Ascending aorta (tissue), 2 donors: ENCODE results near the gene VPS37C. TPM values are rescaled to one million over a fixed set of nuclear protein-coding genes. Genes with fewer than 3 reads are reported as not detected.

Source experiments
- DNase-seq, 2 donors: peaks; one replicate each; pipeline ENCODE4 v3.0.0-alpha.2; 2019; ENCODE audit warnings: low spot score in 2 of 2
- H3K27ac ChIP-seq, 2 donors: fragments of 200-600 bp; sonication (generic); one replicate each; pipeline ENCODE4 v1.5.1; 2016 to 2017; ENCODE audit warnings: mild to moderate bottlenecking in 1 of 2
- H3K27me3 ChIP-seq: fragments of 200-600 bp; sonication (generic); one replicate; pipeline ENCODE4 v1.5.1; 2017
- H3K36me3 ChIP-seq, 2 donors: fragments of 200-600 bp; sonication (generic); one replicate each; pipeline ENCODE4 v1.5.1; 2016
- H3K4me1 ChIP-seq, 2 donors: fragments of 200-600 bp; sonication (generic); one replicate each; pipeline ENCODE4 v1.5.1; 2016 to 2017; ENCODE audit warnings: mild to moderate bottlenecking in 1 of 2
- H3K4me3 ChIP-seq, 2 donors: fragments of 200-600 bp; sonication (generic); one replicate each; pipeline ENCODE4 v1.5.1; 2016 to 2017; ENCODE audit warnings: mild to moderate bottlenecking in 1 of 2
- H3K9me3 ChIP-seq, 2 donors: fragments of 200-600 bp; sonication (generic); one replicate each; pipeline ENCODE4 v1.5.1; 2016
- CTCF ChIP-seq, 3 experiments: fragments of 200-600 bp in 2 of 3; fragments of 450-650 bp in 1 of 3; sonication (generic) in 2 of 3; IDR thresholded peaks; one replicate each; pipeline ENCODE4 v1.5.1; 2016 to 2019; ENCODE audit warnings: antibody characterized with exemption in 3 of 3, mild to moderate bottlenecking in 1 of 3, moderate library complexity in 1 of 3
- intact Hi-C: fragments of 100-400 bp; cut with DNase I; formaldehyde crosslinking; loops from one replicate; pipeline ENCODE4 v1.15.1; 2023
- total RNA-seq: library from RNA; depleted of rRNA; stranded (reverse); fragments of >200 nt; gene quantifications from one replicate; pipeline ENCODE4 v1.1.0, GENCODE V29; 2016

The VPS37C gene
- total RNA-seq, 1 donor from 2014 or later, result 25.8 TPM

DNA sequence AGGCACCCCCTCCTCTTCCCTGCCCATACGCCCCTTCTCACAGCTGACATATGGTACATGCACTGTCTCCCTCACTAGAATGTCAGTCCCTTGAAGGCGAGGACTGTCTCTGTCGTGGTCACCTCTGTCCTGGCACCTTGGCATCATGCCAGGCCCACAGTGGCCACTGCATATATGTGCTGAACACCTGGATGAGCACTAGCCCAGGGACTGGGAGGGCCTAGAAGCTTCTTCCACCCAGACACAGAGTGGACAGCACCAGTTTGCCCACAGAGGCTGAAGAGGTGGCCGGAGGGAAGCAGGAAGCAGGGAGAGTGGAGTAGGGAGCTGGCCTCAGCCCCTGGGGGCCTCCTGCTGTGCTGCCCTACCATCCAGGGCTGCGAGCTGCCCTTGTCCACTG lies 28.6 kb downstream of the VPS37C start:
- H3K4me3 ChIP-seq, result no peak overlapping the region
- H3K4me1 ChIP-seq, result peaks cover 3 to 9% of the 10 kb centered on the region in 2 donors
- no peak for DNase-seq
- H3K36me3 ChIP-seq, result peaks cover 27 to 45% of the 10 kb centered on the region in 2 donors
- TF ChIP-seq CTCF (IDR thresholded peaks at IDR 0.05), result no peak
- H3K9me3 ChIP-seq, result no peaks in the 10 kb centered on the region
- intact Hi-C loops, result no loop called here
- no peaks in the 10 kb centered on the region for H3K27me3 ChIP-seq
- H3K27ac ChIP-seq, result no peak overlapping the region

DNA sequence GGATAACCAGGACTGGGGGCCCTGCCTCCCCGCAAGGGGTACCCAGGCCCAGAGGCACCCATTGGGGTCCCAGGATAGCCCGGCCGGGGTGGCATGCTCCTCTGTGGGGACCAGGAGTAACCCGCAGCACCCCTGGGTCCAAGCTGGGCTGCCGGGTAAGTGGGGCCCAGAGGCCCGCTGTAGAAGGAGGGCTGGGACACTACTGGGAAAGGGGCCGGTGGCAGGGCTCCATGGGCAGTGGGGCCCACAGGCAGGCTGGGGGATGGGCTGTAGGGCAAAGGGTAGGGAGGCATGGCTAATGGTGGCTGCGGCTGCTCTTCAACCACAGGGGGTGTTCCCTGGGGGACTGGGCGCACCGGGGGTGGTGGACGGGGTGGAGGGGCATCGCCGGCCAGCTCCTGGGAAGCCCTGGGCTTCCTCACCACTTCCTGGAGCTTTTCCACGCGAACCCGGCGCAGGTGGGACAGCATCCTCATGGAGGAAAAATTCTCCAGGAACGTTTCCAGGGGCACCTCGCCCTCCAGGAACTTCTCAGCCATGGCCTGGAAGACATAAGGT lies 29.1 kb downstream of the VPS37C start:
- TF ChIP-seq CTCF (IDR thresholded peaks at IDR 0.05), result no peak
- Histone ChIP-seq H3K4me3 (no peak overlapping the region), H3K27me3 (no peaks in the 10 kb centered on the region), H3K36me3 (peaks cover 23 to 40% of the 10 kb centered on the region in 2 donors), H3K4me1 (peaks cover 3 to 9% of the 10 kb centered on the region in 2 donors), H3K27ac (no peak overlapping the region), H3K9me3 (no peaks in the 10 kb centered on the region)
- intact Hi-C loops, result no loop called here
- DNase-seq, result no peak

- no peak for TF ChIP-seq CTCF (IDR thresholded peaks at IDR 0.05)
- peaks cover 19 to 39% of the 10 kb centered on the region in 2 donors for H3K36me3 ChIP-seq
- intact Hi-C loops, result no loop called here
Observed at GRCh38 chr11:61131586-61131985, 29.6 kb downstream of the VPS37C start.

GRCh38 chr11:61131186-61131585 lies 30.0 kb downstream of the VPS37C start:
- H3K9me3 ChIP-seq, result no peaks in the 10 kb centered on the region
- no peak overlapping the region for H3K4me3 ChIP-seq
- H3K36me3 ChIP-seq, result peaks cover 19 to 39% of the 10 kb centered on the region in 2 donors
- H3K27me3 ChIP-seq, result no peaks in the 10 kb centered on the region
- intact Hi-C loops, result no loop called here
- H3K4me1 ChIP-seq, result peaks cover 3 to 11% of the 10 kb centered on the region in 2 donors
- no peak for DNase-seq
- TF ChIP-seq CTCF (IDR thresholded peaks at IDR 0.05), result no peak
- H3K27ac ChIP-seq, result no peak overlapping the region

More at GRCh38 chr11:61131586-61131985, 29.6 kb downstream of the VPS37C start:
- Histone ChIP-seq H3K27ac (no peak overlapping the region), H3K27me3 (no peaks in the 10 kb centered on the region), H3K9me3 (no peaks in the 10 kb centered on the region), H3K4me1 (peaks cover 3 to 9% of the 10 kb centered on the region in 2 donors), H3K4me3 (no peak overlapping the region)
- DNase-seq, result no peak

GRCh38 chr11:61129639-61130523 lies 31.3 kb downstream of the VPS37C start:
- H3K4me3 ChIP-seq, result peak overlapping the region; percentile 23 to 24
- intact Hi-C loops, result loop anchor here (1.0 to 5.0 kb wide), 3 partner anchors 57 to 298 kb away; no protein-coding TSS in a partner anchor

More at GRCh38 chr11:61129639-61130523, 31.3 kb downstream of the VPS37C start:
- Histone ChIP-seq H3K4me1 (peaks cover 5 to 12% of the 10 kb centered on the region in 2 donors), H3K9me3 (no peaks in the 10 kb centered on the region), H3K27me3 (no peaks in the 10 kb centered on the region), H3K36me3 (peaks cover 19 to 35% of the 10 kb centered on the region in 2 donors), H3K27ac (peak overlapping the region; percentile 37 to 64)
- peak; percentile 38 to 91 for DNase-seq
- peak; percentile 99 to 100 (median 99) for TF ChIP-seq CTCF (IDR thresholded peaks at IDR 0.05)
